Measurements from ENCODE around the gene VAC14.
"Not testable (repeated sequence)": the region's sequence is repeated elsewhere in the genome, so short reads cannot be mapped to it uniquely, and the experiment has no call there.

The VAC14 gene

GRCh38 chr16:70758786-70759185 is 42.2 kb downstream of the VAC14 start:
- no peak for DNase-seq

- no peak for DNase-seq
These were observed 43.8 kb downstream of the VAC14 start for GRCh38 chr16:70757183-70757582.

- no peak for DNase-seq
These were observed 44.9 kb downstream of the VAC14 start for GRCh38 chr16:70756071-70756470.

- DNase-seq = no peak
These were observed 45.9 kb downstream of the VAC14 start for GRCh38 chr16:70754851-70755600.

GRCh38 chr16:70754371-70754770 is 46.6 kb downstream of the VAC14 start:
- DNase-seq = no peak

- no peak for DNase-seq
These were observed 47.1 kb downstream of the VAC14 start for GRCh38 chr16:70753694-70754325.

- no peak for DNase-seq
These were observed 47.7 kb downstream of the VAC14 start for GRCh38 chr16:70753228-70753627.

- no peak for DNase-seq
These were observed 48.5 kb downstream of the VAC14 start for GRCh38 chr16:70752426-70752825.

- no peak for DNase-seq
These were observed 49.4 kb downstream of the VAC14 start for GRCh38 chr16:70751593-70751992.

- no peak for DNase-seq
These were observed 50.0 kb downstream of the VAC14 start for GRCh38 chr16:70750893-70751467.

GRCh38 chr16:70749681-70750601 is 51.0 kb downstream of the VAC14 start:
- no peak for DNase-seq

GRCh38 chr16:70749006-70749678 is 51.8 kb downstream of the VAC14 start:
- peak; percentile 52 for DNase-seq

- DNase-seq = no peak
These were observed 53.0 kb downstream of the VAC14 start for GRCh38 chr16:70747703-70748631.

- peak; percentile 82 for DNase-seq
These were observed 54.1 kb downstream of the VAC14 start for GRCh38 chr16:70746708-70747424.

- peak; percentile 72 for DNase-seq
These were observed 54.8 kb downstream of the VAC14 start for GRCh38 chr16:70746040-70746707.

- no peak for DNase-seq
These were observed 55.4 kb downstream of the VAC14 start for GRCh38 chr16:70745536-70746025.

- DNase-seq = no peak
These were observed 56.6 kb downstream of the VAC14 start for GRCh38 chr16:70744366-70744765.

- DNase-seq = no peak
These were observed 57.2 kb downstream of the VAC14 start for GRCh38 chr16:70743791-70744190.

GRCh38 chr16:70742967-70743366 is 58.0 kb downstream of the VAC14 start:
- DNase-seq = not testable (repeated sequence)

GRCh38 chr16:70741783-70742125 is 59.2 kb downstream of the VAC14 start:
- no peak for DNase-seq

Data from NCI-H2029 (cell line).